Retina (tissue), 1 donor: ENCODE measurements around the gene SCN1A.
"Not testable (repeated sequence)": the region's sequence is repeated elsewhere in the genome, so short reads cannot be mapped to it uniquely, and the experiment has no call there.

Experiments
- DNase-seq: peaks from one replicate; pipeline ENCODE4 v3.0.0-alpha.2; 2016

Gene SCN1A

DNA sequence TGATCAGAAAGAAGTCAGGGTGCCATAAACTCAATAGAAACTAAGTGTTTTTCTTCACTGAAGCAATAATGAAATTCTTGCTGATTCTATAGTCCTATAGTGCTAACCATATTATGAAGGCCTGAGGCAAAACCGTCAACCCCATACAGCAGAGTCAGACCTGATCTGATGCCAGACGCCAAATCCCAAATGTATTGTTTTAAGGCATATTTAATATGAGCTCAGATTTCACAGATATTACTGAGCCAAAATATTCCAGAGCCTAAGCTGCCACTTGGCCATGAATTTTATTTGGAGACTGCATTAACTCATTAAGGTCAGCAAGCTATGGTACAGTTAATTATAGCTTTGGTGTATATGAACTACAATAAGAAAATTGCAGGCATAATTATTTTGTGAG, 53.4 kb downstream of the SCN1A start:
- DNase-seq = no peak

DNA sequence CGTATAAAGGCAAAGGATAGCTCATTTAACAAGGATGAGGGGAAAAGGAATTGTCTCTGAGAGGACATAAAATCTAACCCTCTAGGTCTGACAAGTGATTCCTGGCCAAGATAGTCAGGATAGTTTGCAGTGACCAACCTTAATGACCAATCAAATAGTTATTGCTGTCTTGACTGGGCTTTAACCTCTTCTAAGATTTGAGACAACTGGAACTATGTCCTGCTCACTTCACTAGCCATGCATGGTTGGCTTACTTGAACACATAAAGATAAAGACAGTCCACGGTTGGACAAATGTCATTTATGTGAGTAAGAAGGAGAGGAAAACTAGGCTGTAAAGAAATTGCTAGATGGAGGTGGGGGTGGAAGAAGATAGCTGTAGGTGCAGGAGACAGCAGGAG, 53.8 kb downstream of the SCN1A start:
- no peak for DNase-seq

DNA sequence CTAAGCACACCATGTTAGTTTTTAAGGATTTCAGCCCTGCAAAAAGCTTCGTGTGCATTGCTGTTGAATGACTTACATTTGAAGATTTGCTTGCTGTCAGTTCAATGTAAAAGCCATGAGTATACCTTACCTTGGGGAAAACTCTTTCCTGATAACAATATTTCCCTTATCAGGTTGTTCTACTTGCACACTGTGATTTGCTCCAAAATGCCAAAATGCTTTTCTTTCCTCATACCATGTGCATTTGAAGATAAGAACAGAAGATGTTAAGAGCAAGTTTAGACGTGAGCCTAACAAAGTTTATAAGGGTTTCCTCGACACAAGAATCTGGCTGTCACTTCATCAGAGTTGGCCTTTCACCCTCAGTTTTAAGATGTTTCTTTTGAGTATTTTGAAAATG, 57.6 kb downstream of the SCN1A start:
- no peak for DNase-seq

DNA sequence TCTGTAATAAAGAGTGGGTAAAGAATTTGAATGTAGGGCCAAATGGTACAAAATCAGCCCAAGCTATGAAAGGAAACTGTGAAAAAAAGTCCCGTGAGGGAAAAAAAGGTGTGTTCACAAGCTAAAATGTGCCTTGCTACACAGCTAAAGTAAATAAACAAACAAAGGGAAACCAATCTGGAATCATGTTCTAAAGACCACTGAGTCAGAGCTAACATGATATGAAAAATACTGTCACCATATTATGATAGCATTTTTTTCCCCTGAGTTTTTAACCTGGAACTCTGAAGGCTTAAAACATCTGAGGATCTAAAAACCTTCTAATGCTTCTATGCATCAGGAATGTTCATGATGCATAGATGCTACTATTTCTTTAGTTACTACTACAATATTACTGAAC, 58.8 kb downstream of the SCN1A start:
- no peak for DNase-seq

DNA sequence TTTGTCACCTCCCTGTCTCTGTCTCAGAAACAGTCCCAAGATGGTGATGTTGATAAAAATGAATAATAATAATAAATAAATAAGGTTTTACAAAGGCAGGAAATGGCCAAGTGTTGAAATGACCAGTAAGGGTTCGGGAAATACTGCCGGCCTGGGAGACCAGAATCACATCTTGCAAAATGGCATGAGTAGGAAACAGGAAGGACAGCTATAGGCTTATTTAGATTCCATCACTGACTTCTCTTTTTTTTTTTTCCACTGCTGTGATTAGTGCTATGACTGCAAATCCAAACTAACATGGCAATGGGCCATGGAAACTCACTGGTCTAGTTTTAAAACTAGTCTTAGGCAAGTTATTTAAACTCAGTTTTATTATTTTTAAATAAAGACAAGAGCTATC, 60.6 kb downstream of the SCN1A start:
- DNase-seq = no peak

DNA sequence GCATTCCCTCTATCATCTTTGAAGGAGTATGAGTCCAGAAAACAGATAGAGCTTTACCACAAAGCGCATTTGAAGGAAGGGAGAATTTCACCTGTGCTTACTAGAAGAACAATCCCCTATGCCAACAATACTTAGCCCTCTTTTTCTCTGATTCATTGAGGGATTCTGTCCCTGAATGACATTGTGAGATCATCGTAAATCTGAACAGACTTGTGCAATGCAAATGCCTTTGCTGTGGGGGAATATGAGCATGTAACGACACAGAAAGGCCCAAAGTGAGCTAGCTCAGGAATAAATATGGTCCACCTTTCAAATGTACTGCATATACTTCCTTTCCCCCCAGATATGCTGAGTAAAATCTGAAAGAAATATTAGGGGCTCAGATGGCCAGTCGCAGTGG, 67.6 kb downstream of the SCN1A start:
- DNase-seq = no peak

DNA sequence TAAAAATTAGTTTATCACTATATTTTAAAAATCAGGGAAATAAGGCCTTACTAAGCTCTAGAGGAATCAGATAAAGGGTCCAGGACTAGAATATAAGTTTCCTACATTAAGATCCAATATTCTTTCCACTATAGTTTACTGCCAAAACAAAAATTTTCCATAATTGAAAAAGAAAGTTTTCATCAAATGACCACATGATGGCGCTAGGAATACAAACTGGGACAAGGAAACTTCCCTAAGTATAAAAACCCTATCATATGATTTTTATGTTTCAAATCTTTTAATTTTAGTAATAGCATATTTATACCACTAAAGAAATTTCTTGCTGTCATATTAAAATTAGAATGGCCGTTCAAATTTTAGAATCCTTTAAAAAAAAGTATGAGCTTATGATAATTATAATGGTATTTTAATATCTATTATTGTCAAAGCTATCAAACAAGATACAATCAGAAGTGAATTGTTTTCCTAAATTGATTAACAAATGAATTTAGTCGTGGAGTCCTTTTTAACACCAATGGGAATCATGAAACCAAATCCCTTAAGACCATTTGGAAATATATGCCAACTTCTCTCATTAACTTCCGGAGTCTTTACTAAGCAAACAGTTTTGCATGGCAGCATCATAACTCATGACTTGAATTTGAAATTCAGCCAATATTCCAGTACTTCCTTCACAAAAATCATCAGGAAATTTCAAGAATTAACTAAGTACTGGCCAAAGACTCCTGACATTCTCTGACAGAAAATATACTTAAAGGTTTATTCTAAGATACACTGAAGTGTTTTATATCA, 70.3 kb downstream of the SCN1A start:
- DNase-seq = no peak

DNA sequence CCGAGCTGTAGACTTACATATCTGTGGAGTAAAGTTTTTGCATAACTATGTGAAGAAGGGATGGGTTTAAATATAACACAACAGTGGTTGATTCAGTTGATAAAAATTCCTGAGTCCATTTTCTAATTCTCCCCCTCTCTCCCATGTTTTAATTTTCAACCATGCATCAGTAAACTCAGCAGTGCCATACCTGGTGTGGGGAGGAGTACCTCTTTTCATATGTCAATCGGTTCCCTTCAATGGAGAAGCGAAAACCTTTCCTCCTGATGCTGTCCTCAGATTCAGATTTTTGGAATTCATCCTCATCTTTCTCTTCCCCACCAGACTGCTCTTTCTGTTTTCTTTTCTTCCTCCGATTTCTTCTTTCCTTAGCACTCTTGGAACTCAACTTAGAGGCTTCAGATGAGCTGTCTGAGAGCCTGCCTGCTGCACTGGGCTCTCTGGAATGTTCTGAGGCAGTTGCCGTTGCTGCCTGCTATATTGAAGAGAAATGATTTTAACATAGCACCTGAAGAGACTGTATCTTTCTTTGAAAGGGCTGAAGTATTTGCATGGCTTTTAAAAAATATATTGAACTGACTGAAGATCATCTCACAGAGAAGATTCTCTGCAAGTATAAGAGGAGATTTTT, 82.9 kb downstream of the SCN1A start:
- no peak for DNase-seq

DNA sequence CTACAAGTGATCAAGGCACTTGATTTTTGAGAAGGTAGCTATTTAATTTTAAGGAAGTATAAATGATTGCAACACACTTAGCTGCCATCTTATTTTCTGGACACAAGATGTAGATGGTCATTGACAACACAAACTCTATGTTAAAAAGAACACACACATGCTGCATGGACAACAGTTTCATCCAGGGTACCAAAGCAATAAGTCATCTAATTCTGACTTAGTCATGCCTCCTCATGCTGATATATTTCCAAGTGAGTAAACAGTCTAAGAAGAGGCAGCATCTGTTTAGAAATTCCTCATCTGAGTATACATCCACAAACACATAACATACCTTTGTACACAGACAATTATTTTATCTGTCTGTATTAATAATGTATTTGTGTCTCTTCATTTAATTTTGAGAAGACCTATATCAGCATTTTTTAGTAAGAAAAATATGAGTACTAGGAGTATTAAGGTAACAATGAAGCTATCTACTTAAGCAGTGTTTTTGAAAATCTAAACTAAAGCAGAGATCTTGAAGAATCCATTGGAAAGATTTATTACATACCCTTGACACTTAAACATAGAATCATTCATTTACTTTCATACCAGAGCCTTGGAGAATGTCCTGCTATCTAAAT, 84.9 kb downstream of the SCN1A start:
- DNase-seq = no peak

DNA sequence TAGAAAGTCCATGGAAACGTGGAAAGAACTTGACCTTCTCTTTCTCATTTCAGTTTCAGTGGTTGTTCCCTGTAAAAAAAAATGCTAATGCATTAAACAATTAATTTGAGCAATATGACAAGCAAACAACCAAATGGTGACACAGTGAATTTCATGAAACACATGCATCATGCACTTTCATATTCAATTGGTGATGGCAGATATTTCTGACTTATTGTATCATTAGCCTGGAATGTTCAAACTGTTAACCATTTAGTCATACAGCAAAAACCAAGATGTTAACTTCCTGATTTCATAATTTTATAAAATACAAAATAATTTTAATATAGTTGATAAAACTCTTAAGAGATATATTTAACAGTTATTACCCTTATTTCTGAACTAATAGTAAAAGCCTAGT, 85.5 kb downstream of the SCN1A start:
- no peak for DNase-seq

DNA sequence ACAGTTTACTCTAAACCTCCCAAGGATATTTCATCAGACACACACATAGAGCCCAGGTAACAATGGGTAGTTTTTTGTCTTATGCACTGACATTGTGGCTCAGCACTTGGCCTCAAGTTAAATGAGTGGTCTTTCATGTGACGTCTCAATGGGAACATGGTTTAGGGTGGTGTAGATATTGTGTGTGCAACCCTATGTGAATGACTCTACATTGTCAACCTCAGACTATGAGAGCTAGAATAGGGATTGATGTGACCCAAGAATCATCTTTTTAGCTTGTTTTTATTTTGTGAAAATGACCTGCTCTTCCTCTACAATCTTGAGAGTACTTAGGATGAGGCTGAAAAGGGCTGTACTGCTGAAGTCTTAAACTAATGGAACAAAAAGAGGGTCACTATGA, 86.2 kb downstream of the SCN1A start:
- no peak for DNase-seq

DNA sequence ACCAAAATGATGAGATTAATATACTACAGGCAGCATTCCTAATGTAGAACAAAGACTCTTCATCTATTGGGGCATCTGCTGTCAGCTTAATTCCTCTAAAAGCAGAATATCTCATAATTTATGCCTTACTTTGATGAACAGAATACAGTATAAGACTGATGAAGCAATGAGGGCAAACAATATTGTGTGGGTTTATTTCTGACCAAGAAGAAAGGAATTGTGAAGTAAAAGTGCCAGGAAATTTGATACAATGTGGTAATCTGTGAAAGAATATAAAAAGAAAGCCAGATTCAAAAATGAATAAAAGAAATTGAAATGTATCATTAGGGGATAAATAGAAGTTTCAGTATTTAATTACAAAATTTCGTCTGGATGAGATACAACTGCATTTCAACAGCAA, 95.5 kb downstream of the SCN1A start:
- DNase-seq = no peak

DNA sequence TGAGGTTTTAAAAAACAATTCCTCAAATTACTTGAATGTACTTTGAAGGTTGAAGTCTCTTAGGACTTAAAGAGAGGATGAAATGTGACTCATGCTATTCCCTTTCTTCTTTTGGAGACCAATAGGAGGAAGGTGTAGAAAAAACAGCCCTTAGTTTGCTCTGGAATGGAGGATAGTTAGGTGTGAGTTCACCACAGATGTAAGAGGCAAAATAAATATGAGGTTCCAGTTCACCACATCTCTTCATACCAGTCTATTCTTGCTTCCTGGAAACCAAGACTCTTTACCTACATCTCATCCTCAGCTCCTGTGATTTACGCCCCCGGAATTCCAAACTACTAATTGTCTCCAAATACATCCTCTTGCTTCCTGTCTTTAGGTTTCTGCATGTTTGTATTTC, 96.8 kb downstream of the SCN1A start:
- no peak for DNase-seq

DNA sequence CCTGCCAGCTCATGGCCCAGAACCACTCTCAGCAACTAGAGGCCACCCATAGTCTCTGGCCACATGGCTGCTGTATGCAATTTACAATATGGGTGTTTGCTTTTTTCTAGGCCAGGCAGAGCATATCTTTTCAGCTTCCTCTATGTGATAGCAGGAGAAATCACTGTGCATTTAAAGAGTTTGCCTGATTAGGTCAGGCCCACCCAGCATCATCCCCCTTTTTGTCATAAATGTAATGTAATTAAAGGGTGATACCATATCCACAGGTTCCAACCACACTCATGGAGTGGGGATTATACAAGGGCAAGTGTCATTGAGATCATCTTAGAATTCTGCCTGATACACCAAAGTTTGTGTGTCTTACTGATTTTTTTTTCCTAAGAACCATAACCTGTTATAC, 102.5 kb downstream of the SCN1A start:
- DNase-seq = no peak

DNA sequence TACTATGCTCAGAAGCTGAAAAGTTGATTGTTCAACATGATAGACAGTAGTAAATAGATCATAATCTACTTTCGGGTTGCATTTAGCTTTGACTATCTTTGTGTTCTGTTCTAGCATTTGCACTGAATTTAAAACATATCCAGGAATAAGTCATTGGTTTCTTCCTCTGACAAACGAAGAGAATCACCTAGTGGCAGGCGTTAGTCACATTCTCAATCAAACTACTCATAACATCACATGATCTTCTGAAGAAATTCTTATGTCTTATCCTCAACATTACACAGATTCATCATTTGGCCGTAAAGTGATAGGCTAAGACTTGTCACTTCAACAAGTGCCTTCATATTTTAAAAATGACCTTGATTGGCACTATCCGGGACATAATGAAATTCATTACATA, 110.6 kb downstream of the SCN1A start:
- DNase-seq = no peak

DNA sequence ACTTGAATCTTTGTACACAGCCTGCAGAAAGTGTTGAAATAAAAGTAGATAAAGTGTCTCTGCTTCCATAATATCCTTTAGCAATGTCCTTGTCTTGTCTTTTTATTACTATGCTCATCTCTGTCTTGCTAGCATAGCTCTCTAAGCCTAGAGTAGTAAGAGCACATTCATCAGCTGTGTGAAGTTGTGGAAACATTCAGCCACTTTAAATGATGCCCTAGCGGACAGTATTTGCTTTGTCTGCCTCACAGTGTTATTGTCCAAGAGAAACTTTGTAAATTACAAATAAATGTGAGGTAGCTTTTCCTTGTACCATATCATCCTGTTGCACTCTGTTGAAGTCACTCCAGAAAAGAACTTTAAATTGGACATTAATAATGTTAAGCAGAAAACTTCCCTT, 113.9 kb downstream of the SCN1A start:
- DNase-seq = no peak

DNA sequence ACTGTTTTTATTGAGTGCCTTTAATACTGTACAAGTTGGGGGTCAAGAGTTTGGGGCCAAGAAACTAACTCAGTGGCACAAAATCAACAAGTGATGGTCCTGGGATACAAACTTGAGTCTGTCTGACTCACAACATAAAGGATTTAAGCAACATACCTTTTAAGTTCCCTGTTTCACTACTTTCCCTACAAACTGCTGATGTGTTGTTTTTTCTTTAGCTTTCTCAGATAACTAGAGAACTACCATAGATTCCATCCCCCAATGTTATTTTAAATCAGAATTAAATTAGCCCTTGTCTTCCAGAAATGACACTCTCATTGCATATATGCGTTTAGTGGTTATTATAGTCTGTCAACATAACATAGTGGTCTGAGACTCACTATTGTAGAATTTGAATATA, 116.2 kb downstream of the SCN1A start:
- DNase-seq = no peak

DNA sequence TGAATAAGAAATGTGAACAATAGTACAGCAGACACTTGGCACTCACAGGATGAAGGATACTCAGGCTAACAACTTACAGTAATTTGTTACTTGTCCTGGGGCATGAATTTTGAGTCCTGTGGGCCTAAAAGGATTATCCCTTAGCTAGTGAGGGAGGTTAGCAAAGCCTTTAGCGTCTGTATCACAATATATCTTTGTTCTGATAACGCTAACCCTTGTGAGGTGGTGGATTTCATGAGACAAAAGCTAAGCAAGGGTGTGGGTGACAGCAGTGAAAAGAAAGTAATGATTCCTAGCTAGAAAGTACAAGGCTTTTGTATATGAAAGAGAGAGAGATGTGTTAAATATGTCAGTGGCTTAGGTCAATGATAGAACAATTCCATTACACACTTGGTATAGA, 127.4 kb downstream of the SCN1A start:
- DNase-seq = no peak

DNA sequence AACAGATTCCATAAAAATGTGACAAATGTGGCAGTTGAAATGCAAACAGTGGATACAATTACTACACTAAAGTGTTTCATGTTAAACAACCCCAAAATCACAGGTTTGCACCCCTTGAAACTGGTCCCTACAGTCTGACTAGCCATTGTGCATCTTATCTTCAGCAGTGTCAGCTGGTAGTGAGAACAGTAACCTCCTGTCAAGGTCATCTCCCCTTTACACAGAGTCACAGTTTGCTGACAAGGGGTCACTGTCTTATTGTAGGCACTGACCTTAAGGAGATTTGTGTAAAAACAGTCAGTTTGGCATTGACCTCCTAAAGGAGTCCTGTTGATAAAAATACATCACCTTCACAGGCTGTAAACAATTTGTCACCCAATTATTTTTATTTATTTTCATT, 137.0 kb downstream of the SCN1A start:
- DNase-seq = no peak

DNA sequence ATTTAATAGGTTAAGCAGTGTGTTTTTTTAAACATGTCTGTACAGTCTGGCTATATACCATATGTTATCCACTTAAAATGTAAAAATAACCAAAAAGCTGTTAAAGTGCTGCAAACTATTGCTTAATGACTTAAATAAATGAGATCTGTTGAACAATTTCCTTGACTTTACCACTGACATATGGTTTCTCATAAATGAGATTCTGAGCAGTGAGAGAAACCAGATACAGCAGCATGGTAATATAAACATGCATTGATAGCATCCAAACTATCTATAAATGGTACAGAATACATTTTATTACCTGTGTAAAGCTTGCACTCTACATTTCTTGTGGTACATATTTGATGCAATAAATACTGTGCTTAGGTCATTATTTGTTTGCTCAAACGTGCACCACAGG, 138.0 kb downstream of the SCN1A start:
- no peak for DNase-seq

DNA sequence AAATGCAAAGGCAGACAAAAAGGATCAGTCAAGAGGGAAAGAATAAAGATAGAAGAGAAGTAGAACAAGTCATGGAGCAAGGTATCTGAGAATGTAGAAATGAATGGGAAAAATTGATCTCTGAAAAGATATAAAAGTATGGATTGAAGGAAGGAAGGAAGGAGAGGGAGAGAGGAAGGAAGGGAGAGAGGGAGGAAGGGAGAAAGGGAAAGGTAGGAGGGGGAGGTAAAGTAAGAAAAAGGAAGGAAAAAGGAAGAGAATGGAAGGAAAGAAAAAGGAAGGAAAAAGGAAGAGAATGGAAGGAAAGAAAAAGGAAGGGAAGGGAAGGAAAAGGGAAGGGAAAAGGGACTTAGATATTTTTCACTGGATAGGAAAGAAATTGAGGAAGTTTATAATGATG, 142.7 kb downstream of the SCN1A start:
- DNase-seq = no peak

DNA sequence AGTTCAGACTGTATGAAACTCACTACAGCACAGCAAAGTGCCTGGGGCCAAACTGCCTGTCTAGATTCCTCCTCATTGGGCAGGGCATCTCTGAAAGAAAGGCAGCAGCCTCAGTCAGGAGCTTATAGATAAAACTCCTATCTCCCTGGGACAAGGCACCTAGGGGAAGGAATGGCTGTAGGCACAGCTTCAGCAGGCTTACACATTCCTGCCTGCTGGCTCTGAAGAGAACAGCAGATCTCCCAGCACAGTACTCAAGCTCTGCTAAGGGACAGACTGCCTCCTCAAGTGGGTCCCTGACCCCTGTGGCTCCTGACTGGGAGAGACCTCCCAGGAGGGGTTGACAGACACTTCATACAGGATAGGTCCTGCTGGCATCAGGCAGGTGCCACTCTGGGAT, 155.7 kb downstream of the SCN1A start:
- DNase-seq = not testable (repeated sequence)

DNA sequence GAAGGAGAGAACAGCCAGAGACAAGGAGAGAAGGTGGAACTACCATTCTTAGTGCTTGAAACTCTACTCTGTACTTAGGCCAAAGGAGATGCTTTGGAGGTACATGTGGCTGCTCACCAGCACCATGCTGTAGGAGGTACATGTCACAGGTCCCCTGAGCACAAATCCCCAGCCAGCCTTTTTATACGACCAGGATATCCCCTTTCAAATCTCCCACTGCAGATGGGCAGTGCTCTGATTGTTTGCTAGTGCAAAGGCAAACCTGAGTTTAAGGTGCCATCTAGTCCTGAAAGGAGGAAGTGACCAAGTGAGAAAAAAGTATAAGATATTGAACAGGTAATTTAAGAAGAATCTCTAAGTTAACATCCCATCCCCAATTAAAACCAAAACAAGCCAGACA, 157.2 kb downstream of the SCN1A start:
- DNase-seq = no peak

DNA sequence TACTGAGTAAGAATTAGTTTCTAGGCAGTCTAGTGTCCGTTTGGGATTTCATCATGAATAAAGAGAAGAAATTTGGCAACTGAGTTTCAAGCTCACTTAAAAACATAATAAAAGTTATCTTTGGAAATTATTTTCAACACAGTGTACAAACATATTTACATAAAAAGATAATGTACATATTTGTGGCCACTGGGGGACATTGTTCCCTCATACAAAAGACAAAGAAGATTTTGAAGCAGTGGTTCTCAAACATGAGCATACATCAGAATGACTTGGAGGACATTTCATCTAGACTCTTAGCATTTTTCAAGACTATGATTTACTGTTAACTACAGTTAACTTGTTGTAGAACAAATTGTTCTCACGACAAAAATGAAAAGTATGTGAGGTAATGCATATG, 158.6 kb downstream of the SCN1A start:
- no peak for DNase-seq

DNA sequence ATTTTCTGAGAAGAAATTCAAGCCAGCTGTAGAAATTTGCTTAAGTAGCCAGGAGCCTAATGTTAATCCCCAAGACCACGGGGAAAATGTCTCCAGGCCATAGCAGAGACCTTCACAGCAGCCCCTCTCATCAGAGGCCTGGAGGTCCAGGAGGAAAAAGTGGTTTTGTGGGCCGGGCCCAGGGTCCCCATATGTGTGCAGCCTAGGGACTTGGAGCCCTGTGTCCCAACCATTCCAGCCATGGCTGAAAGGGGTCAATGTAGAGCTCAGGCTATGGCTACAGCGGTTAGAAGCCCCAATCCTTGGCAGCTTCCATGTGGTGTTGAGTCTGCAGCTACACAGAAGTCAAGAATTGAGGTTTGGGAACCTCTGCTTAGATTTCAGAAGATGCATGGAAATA, 160.1 kb downstream of the SCN1A start:
- no peak for DNase-seq
